GM19463 (cell line): Measurements from ENCODE around the gene HERC4.

Source experiments
- ATAC-seq: cut with Tn5 transposase; IDR thresholded peaks from one replicate; pipeline ENCODE4 v1.9.1; 2021; ENCODE audit warnings: mild to moderate bottlenecking, moderate library complexity; ENCODE audit not compliant: unreplicated experiment

Gene HERC4

GRCh38 chr10:68074775-68075549 lies at the start of gene HERC4:
TSS of gene HERC4 (minus strand) at chr10:68075283. CDS start at chr10:68073108, 2,175 bp downstream.
- peak; percentile 90 for ATAC-seq

- ATAC-seq: no peak
Measured at GRCh38 chr10:68124718-68125117, 49.6 kb upstream of the HERC4 start.

- no peak for ATAC-seq
Measured at GRCh38 chr10:68121852-68122251, 46.8 kb upstream of the HERC4 start.

GRCh38 chr10:68121020-68121743 lies 46.1 kb upstream of the HERC4 start:
- ATAC-seq: no peak

- ATAC-seq: no peak
Measured at GRCh38 chr10:68118657-68119056, 43.6 kb upstream of the HERC4 start.

GRCh38 chr10:68112837-68113236 lies 37.8 kb upstream of the HERC4 start:
- no peak for ATAC-seq

- no peak for ATAC-seq
Measured at GRCh38 chr10:68111584-68111983, 36.5 kb upstream of the HERC4 start.

GRCh38 chr10:68110027-68110426 lies 34.9 kb upstream of the HERC4 start:
- no peak for ATAC-seq

- no peak for ATAC-seq
Measured at GRCh38 chr10:68109331-68109730, 34.2 kb upstream of the HERC4 start, which contains the start of gene MYPN. TSS of gene MYPN (plus strand) at chr10:68109488. CDS start at chr10:68121439, 11,951 bp downstream.

- no peak for ATAC-seq
Measured at GRCh38 chr10:68108653-68109052, 33.6 kb upstream of the HERC4 start.

- no peak for ATAC-seq
Measured at GRCh38 chr10:68108051-68108450, 33.0 kb upstream of the HERC4 start.

GRCh38 chr10:68107651-68108050 lies 32.6 kb upstream of the HERC4 start:
- no peak for ATAC-seq

GRCh38 chr10:68106656-68107055 lies 31.6 kb upstream of the HERC4 start:
- ATAC-seq: no peak

- ATAC-seq: no peak
Measured at GRCh38 chr10:68105820-68106219, 30.7 kb upstream of the HERC4 start.

- no peak for ATAC-seq
Measured at GRCh38 chr10:68103901-68104300, 28.8 kb upstream of the HERC4 start.

- ATAC-seq: no peak
Measured at GRCh38 chr10:68103261-68103878, 28.3 kb upstream of the HERC4 start.

GRCh38 chr10:68101066-68101465 lies 26.0 kb upstream of the HERC4 start:
- no peak for ATAC-seq

GRCh38 chr10:68099736-68100135 lies 24.7 kb upstream of the HERC4 start:
- ATAC-seq: no peak

- ATAC-seq: no peak
Measured at GRCh38 chr10:68096913-68097516, 21.9 kb upstream of the HERC4 start.

- no peak for ATAC-seq
Measured at GRCh38 chr10:68095153-68095552, 20.1 kb upstream of the HERC4 start.

GRCh38 chr10:68092512-68092911 lies 17.4 kb upstream of the HERC4 start:
- no peak for ATAC-seq
